ENCODE measurements around the gene SMIM12.
"Not testable (repeated sequence)": the region's sequence is repeated elsewhere in the genome, so short reads cannot be mapped to it uniquely, and the experiment has no call there.

Gene SMIM12

DNA sequence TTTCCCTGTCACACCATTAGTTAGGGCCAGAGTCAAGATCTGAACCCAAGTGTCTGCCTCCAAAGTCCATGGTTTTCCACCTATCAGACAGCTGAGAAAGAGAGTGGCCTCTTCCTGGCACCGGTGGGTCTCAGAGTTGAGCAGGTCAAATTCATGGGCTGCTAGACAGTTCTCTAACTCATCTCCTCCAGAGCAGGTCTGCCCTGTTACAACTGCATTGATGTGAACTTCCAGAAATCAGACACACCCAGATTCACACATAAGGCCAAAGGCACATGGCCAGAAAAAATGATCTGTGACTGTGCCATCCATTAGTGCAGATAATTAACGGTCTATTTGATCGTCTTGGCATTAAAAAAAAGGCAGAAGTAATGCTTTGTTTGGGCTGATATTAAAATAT, 17.5 kb downstream of the SMIM12 start:
- DNase-seq = no peak

GRCh38 chr1:34840426-34840825, 19.1 kb downstream of the SMIM12 start:
- no peak for DNase-seq

DNA sequence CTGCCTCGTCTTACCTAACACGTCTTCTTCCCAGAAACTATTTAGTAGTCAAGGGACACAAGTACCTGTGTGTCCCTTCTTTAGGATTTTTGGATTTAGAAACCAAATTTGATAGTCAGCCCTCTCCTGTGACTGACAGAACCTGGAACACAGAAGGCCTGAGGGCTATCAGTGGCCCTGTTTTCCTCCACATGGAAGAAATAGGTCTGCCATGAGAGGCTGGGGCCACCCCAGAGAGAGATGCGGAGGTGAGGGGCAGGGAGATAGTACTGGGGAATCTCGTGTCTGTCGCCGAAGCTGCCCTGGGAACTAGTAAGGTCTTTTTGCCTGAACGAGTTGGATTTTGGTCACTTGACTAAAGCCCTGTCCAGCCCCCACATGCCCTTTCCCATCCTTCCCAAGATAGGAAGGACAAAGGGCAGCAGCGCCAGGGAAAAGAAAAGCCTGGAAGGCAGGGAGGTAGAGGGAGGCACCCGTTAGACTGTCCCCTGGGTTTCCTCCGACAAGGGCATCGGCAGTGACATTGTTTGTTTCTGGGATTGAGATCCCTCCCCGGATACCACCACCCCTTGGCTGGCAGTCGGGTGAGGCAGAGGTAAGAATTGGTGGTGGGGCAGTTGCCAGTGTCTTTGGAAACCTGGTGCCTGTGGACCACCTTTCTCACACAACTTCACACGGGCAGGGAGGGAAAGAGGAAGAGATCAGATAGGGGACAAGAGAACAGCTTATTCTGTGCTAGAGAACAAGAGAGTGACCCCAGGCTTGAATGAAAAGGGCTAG, 19.8 kb downstream of the SMIM12 start:
- DNase-seq = no peak

DNA sequence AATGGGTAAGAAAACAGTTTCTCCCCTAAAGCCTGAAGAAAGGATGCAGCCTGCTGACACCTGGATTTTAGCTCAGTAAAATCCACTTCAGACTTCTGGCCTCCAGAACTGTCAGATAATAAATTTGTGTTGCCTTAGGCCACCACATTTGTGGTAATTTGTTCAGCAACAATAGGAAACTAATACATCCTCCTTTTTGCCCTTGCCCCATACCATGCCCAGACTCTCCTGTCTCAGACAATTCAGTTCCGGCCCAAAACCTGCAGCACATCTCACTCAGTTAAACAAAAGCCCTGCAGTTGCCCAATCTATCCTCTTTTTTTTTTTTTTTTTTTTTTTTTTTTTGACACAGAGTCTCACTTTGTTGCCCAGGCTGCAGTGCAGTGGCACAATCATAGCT, 25.8 kb downstream of the SMIM12 start:
- no peak for DNase-seq

- no peak for DNase-seq
These were observed 27.8 kb downstream of the SMIM12 start for GRCh38 chr1:34831721-34832246.

DNA sequence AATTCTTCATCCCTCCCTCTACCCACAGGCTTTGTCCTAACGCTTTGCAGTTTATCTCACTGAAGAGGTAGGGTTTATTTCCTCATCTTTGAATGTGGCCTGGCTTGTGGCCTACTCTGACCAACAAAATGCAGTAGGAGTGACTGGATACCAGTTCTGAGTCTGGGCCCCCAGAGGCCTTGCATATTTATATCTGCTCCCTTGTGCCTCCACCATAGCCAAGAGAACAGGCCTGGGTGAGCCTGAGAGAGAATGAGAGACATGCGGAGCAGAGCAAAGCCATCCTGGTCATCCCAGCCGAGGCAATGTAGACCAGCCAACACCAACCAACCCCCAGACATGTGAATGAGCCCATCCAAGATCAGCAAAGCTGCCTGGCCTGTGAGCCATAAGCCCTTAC, 30.3 kb downstream of the SMIM12 start:
- DNase-seq = no peak

- DNase-seq = no peak
These were observed 30.9 kb downstream of the SMIM12 start for GRCh38 chr1:34828611-34829010.

GRCh38 chr1:34827341-34827941, 32.1 kb downstream of the SMIM12 start:
- DNase-seq = no peak

- no peak for DNase-seq
These were observed 34.0 kb downstream of the SMIM12 start for GRCh38 chr1:34825455-34826091.

DNA sequence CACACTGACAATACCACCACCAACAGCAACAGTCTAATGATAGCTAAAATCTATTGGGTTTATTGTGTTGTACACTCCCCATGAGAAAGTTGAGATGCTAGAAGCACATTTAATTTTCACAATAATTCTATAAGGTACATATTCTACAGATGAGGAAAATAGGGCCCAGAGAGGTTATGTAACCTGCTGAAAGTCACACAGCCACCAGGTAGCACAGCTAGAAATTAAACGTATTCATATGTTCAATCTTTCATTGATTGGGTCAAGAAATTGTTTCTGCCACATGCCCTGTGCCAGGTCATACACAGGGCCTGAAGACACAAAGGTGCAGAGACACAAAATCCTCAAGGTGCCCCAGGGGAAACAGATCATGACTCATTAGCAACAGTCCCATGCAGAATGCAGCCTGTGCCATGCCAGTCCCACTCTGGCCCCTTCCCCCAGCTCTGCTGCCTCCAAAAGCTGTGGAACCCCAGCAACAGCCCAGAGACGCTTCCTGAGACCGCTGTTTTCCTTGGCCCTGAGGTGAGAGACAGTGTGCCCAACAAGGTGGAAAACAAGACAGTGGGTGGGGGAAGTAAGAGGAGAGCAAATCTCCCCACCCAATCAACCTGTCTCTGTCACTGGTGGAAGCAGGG, 34.6 kb downstream of the SMIM12 start:
- DNase-seq = no peak

DNA sequence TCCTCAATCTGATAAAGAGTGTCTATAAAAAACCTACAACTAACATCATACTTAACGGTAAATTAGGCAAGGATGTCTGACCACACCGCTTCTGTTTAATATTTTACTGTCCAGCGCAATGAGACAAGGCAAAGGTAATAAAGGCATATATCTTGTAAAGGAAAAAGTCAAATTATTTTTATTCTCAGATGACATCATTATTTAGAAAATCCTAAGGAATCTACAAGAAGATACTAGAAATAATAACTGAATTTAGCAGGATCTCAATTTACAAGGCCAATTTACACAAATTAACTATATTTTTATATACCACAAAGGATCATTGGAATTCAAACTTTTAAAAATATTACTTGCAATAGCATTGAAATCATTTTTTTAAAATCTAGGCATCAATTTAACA, 37.3 kb downstream of the SMIM12 start:
- DNase-seq = no peak

- not testable (repeated sequence) for DNase-seq
These were observed 40.7 kb downstream of the SMIM12 start for GRCh38 chr1:34818862-34819261.

DNA sequence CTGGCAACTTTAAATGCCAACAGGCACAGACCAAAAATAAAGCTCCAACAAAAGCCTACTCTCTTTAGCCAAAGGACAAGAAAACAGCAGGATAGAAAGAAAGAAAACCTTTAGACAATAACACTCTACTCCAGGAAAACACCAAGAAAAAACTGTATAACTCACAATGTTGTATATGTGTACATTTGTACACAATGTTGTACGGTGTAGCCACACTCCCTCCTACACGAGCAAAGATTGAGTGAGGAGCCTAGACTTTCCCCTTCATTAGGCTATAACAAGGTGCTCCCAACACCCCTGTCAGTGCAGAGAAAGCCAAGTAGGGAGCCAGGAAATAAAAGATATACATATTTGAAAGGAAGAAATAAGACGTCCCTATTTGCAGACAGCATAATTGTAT, 42.8 kb downstream of the SMIM12 start:
- DNase-seq = no peak

DNA sequence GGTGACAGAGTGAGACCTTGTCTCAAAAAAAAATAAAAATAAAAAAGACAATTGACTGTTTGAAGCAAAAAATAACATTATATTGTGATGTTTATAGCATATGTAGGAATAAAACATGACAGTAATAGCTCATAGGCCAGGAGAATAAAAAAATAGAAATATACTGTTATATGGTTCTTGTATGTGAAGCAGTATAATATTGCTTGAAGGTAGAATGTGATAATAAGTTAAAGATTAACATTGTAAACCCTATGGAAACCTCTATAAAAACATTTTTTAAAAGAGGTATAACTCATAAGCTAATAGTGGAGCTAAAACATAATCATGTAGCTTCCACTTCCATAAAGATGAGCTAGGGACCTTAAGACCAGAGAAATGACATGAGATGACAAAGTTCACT, 43.2 kb downstream of the SMIM12 start:
- DNase-seq = no peak

DNA sequence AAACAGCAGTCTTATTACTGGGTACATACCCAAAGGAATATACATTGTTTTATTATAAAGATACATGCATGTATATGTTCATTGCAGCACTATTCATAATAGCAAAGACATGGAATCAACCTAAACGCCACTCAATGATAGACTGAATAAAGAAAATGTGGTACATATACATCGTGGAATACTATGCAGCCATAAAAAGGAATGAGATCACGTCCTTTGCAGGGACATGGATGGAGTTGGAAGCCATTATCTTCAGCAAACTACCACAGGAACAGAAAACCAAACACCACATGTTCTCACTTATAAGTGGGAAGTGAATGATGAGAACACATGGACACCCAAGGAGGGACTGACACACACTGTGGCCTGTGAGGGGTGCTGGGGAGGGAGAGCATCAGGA, 48.8 kb downstream of the SMIM12 start:
- DNase-seq = not testable (repeated sequence)

DNA sequence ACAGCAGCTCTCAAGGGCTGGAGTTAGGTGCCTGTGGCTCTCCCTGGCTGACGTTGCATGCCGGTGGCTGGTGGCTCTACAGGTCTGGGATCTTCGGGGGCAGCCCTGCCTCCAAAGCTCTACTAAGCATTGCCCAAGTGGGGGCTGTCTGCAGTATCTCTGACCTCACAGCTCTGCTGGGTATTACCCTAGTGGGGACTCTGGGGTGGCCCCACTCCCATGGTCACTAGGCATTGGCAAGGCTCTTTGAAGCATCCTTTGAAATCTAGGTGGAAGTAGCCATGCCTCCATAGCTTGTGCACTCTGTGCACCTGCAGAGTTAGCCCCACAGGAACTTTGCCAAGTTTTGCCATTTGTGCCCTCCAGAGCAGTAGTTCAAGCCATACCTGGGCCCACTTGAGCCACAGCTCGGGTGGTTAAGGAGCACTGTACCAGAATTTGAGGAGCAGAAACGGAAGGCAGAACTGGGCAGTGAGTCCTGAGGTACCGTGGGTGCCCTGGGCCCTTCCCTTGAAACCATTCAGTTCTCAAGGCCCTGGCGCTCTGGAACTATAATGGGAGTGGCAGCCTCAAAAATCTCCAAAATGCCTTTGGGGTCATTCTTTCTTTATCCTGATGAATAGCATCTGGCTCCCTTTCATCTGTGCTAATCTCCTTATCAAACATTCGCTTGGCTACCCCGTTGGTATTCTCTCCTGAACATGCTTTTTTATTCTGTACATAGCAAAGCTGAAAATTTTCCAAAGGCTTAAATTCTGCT, 51.3 kb downstream of the SMIM12 start:
- DNase-seq = no peak

DNA sequence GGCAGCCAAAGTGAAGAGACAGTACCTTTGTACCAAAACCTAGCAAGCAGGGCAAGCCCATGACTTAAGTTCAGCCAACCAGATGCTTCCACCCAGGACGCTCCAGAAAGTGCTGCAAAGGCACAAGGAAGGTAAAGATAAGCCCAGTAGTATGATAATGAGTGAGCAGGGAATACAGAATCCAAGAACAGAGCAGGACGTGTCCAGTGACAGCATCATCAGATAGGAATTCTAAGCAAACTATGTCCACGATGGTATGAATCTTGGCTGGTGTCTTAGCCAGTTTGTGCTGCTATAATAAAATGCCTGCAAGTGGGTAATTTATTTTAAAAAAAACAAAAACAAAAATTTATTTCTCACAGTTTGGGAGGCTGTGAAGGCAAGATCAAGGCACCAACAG, 53.2 kb downstream of the SMIM12 start:
- no peak for DNase-seq

- no peak for DNase-seq
These were observed 55.8 kb downstream of the SMIM12 start for GRCh38 chr1:34803770-34804169.

Measured in cerebellar nuclear complex (tissue), 1 donor.